GM23338 (cell line): Measurements from ENCODE around the gene EPSTI1. TPM values are rescaled to one million over a fixed set of nuclear protein-coding genes. Genes with fewer than 3 reads are reported as not detected.
A peak's percentile ranks its signal among the peaks of the same experiment; 100 is the strongest.

ENCODE experiments used
- ATAC-seq: fragments of 200-7000 bp; cut with Tn5 transposase; 3 replicates; pipeline ENCODE4 v1.9.1; 2020
- DNase-seq: peaks from one replicate; pipeline ENCODE4 v3.0.0-alpha.2; 2015; ENCODE audit warnings: low spot score
- H2AFZ ChIP-seq: fragments of 200-600 bp; sonication (generic); 2 replicates; pipeline ENCODE4 v1.8.0; 2016; ENCODE audit warnings: antibody characterized with exemption, mild to moderate bottlenecking, moderate library complexity
- H3F3A ChIP-seq: fragments of 200-600 bp; sonication (generic); replicated peaks from 2 replicates; pipeline ENCODE4 v1.8.0; 2017; ENCODE audit warnings: antibody characterized with exemption, mixed run types, low read depth
- H3K27ac ChIP-seq: fragments of 200-600 bp; sonication (generic); 2 replicates; pipeline ENCODE4 v1.6.1; 2016; ENCODE audit warnings: low read depth
- H3K27me3 ChIP-seq: fragments of 200-600 bp; sonication (generic); 2 replicates; pipeline ENCODE4 v1.8.0; 2016; ENCODE audit warnings: mild to moderate bottlenecking, mixed run types, moderate library complexity; ENCODE audit not compliant: insufficient read depth
- H3K36me3 ChIP-seq: fragments of 200-600 bp; sonication (generic); 2 replicates; pipeline ENCODE4 v1.8.0; 2016; ENCODE audit warnings: mild to moderate bottlenecking; ENCODE audit not compliant: insufficient read depth
- H3K4me1 ChIP-seq: fragments of 200-600 bp; sonication (generic); 2 replicates; pipeline ENCODE4 v1.8.0; 2016; ENCODE audit warnings: mild to moderate bottlenecking, moderate library complexity; ENCODE audit not compliant: insufficient read depth
- H3K4me2 ChIP-seq: fragments of 200-600 bp; sonication (generic); 2 replicates; pipeline ENCODE4 v1.7.1; 2017; ENCODE audit warnings: mixed run types
- H3K4me3 ChIP-seq: fragments of 200-600 bp; sonication (generic); 2 replicates; pipeline ENCODE4 v1.6.1; 2016; ENCODE audit warnings: mixed run types
- H3K79me2 ChIP-seq: fragments of 200-600 bp; sonication (generic); replicated peaks from 2 replicates; pipeline ENCODE4 v1.8.0; 2017; ENCODE audit warnings: mild to moderate bottlenecking; ENCODE audit not compliant: insufficient read depth
- H3K9me2 ChIP-seq: fragments of 200-600 bp; sonication (generic); 2 replicates; pipeline ENCODE4 v1.8.0; 2017; ENCODE audit not compliant: insufficient read depth
- H4K20me1 ChIP-seq: fragments of 200-600 bp; sonication (generic); replicated peaks from 2 replicates; pipeline ENCODE4 v1.8.0; 2017; ENCODE audit warnings: mild to moderate bottlenecking; ENCODE audit not compliant: insufficient read depth
- H3K27ac Mint-ChIP-seq: 2 replicates; pipeline ENCODE4 v1.8.0; 2020; ENCODE audit warnings: inconsistent platforms, mild to moderate bottlenecking, moderate library complexity, mixed read lengths
- H3K27me3 Mint-ChIP-seq: 3 replicates; pipeline ENCODE4 v1.8.0; 2022; ENCODE audit warnings: low read depth, mild to moderate bottlenecking, moderate library complexity, mixed read lengths, inconsistent platforms; ENCODE audit not compliant: insufficient read depth, poor library complexity
- H3K36me3 Mint-ChIP-seq: 3 replicates; pipeline ENCODE4 v1.8.0; 2021; ENCODE audit warnings: low read depth, mild to moderate bottlenecking, inconsistent platforms, moderate library complexity, mixed read lengths
- H3K4me1 Mint-ChIP-seq: 3 replicates; pipeline ENCODE4 v1.8.0; 2020; ENCODE audit warnings: mild to moderate bottlenecking, inconsistent platforms, mixed read lengths
- H3K4me3 Mint-ChIP-seq: 3 replicates; pipeline ENCODE4 v1.8.0; 2021; ENCODE audit warnings: moderate library complexity, mild to moderate bottlenecking, inconsistent platforms, mixed read lengths
- H3K9me3 Mint-ChIP-seq: 3 replicates; pipeline ENCODE4 v1.8.0; 2020; ENCODE audit warnings: moderate library complexity, mild to moderate bottlenecking, inconsistent platforms, mixed read lengths
- CREB1 ChIP-seq: fragments of 250-450 bp; sonication (Bioruptor Pico); IDR thresholded peaks from 2 replicates; pipeline ENCODE4 v1.5.0; 2020; ENCODE audit warnings: low read depth, mild to moderate bottlenecking, moderate library complexity
- CTCF ChIP-seq, 2 experiments: fragments of 200-600 bp in 1 of 2; sonication (generic) in 1 of 2; conservative IDR thresholded peaks; 2 replicates each; pipeline versions ENCODE4 v1.5.1 to v1.6.1; 2016 to 2017; ENCODE audit warnings: antibody characterized with exemption in 2 of 2, low read depth in 2 of 2, mild to moderate bottlenecking in 2 of 2, moderate library complexity in 1 of 2
- EZH2 ChIP-seq: fragments of 200-600 bp; sonication (generic); IDR thresholded peaks from one replicate; pipeline ENCODE4 v1.8.0; 2017; ENCODE audit warnings: antibody characterized with exemption, mild to moderate bottlenecking, low read depth; ENCODE audit not compliant: unreplicated experiment
- EZH2phosphoT487 ChIP-seq: fragments of 200-600 bp; sonication (generic); IDR thresholded peaks from one replicate; pipeline ENCODE4 v1.8.1; 2018; ENCODE audit warnings: antibody characterized with exemption; ENCODE audit not compliant: unreplicated experiment
- JUNB ChIP-seq: IDR thresholded peaks from one replicate; pipeline ENCODE4 v1.6.1; 2016; ENCODE audit warnings: antibody characterized with exemption; ENCODE audit not compliant: unreplicated experiment
- NANOG ChIP-seq: IDR thresholded peaks from 2 replicates; pipeline ENCODE4 v1.6.1; 2016; ENCODE audit warnings: antibody characterized with exemption, borderline replicate concordance
- REST ChIP-seq: IDR thresholded peaks from one replicate; pipeline ENCODE4 v1.6.1; 2018; ENCODE audit warnings: antibody characterized with exemption; ENCODE audit not compliant: unreplicated experiment
- STAT1 ChIP-seq: IDR thresholded peaks from one replicate; pipeline ENCODE4 v1.6.1; 2016; ENCODE audit warnings: antibody characterized with exemption; ENCODE audit not compliant: unreplicated experiment
- ZNF114 ChIP-seq: fragments of 250-450 bp; sonication (Bioruptor Pico); IDR thresholded peaks from 2 replicates; pipeline ENCODE4 v1.5.0; 2020; ENCODE audit warnings: mild to moderate bottlenecking, moderate library complexity
- ZNF331 ChIP-seq: fragments of 250-450 bp; sonication (Bioruptor Pico); IDR thresholded peaks from 2 replicates; pipeline ENCODE4 v1.5.0; 2020; ENCODE audit warnings: low read depth, mild to moderate bottlenecking, moderate library complexity
- ZNF462 ChIP-seq: fragments of 250-450 bp; sonication (Bioruptor Pico); IDR thresholded peaks from 2 replicates; pipeline ENCODE4 v1.5.0; 2020; ENCODE audit warnings: mild to moderate bottlenecking, moderate library complexity
- polyA plus RNA-seq: library from polyadenylated mRNA; unstranded; fragments of >200 nt; fragmentation: Nextera tagmentation; extraction: Ambion mirVana; gene quantifications from 2 replicates; pipeline ENCODE4 v1.2.1, GENCODE V29; 2016
- total RNA-seq: library from RNA; depleted of rRNA; stranded (reverse); fragments of >200 nt; shearing (Covaris generic); gene quantifications from 2 replicates; pipeline ENCODE4 v1.2.3, GENCODE V29; 2014

EPSTI1 gene
- total and polyA plus RNA-seq, 2 experiments from 2014 or later, result 0.10 to 0.68 TPM

GRCh38 chr13:42994878-42995277 is 2.8 kb upstream of the EPSTI1 start (continued):
- no peak for TF ChIP-seq ZNF462 (CRISPR knock-in tag)
- no peak for TF ChIP-seq NANOG
- TF ChIP-seq REST, result no peak
- no peak for TF ChIP-seq EZH2

GRCh38 chr13:42992764-42993122 is 702 bp upstream of the EPSTI1 start:
- Mint-ChIP-seq H3K4me3 (peak overlapping the region; percentile 78), H3K4me1 (peaks cover 6% of the 10 kb centered on the region; the same call in 2 of the 3 replicates), H3K9me3 (no peaks in the 10 kb centered on the region), H3K36me3 (no peaks in the 10 kb centered on the region), H3K27ac (no peak overlapping the region), H3K27me3 (peaks cover 21% of the 10 kb centered on the region)
- H3K79me2 ChIP-seq, result no peaks in the 10 kb centered on the region
- H3K27ac ChIP-seq, result no peak overlapping the region
- ATAC-seq (no peak), DNase-seq (no peak)
- H4K20me1 ChIP-seq, result no peaks in the 10 kb centered on the region
- H3K4me3 ChIP-seq, result peak overlapping the region; percentile 56
- peak overlapping the region; percentile 98 for H2AFZ ChIP-seq
- H3K9me2 ChIP-seq, result no peaks in the 10 kb centered on the region
- no peaks in the 10 kb centered on the region for H3F3A ChIP-seq
- peaks cover 36% of the 10 kb centered on the region for H3K27me3 ChIP-seq
- H3K4me2 ChIP-seq, result peak overlapping the region; percentile 82
- 0 out of 2 replicates have a peak, but pooled peaks cover 11% of the 10 kb centered on the region for H3K4me1 ChIP-seq
- no peaks in the 10 kb centered on the region for H3K36me3 ChIP-seq
- no peak for TF ChIP-seq EZH2
- no peak for TF ChIP-seq STAT1
- no peak for TF ChIP-seq JUNB
- TF ChIP-seq CREB1 (CRISPR knock-in tag), result no peak
- no peak for TF ChIP-seq EZH2phosphoT487
- no peak for TF ChIP-seq CTCF (conservative IDR thresholded peaks at IDR 0.05; ENCODE audit: low read depth in 2 of 2)
- TF ChIP-seq ZNF331, result no peak
- no peak for TF ChIP-seq ZNF114 (CRISPR knock-in tag)
- no peak for TF ChIP-seq NANOG
